ENCODE measurements around the gene TNS1. TPM values are rescaled to one million over a fixed set of nuclear protein-coding genes. Genes with fewer than 3 reads are reported as not detected.

Gene TNS1
- total RNA-seq, 1 donor from 2014 or later, result 7.9 TPM

GRCh38 chr2:217959723-217960122 is 43.1 kb downstream of the TNS1 start:
- H3K4me1 Mint-ChIP-seq (ENCODE audit: low read depth), result peaks cover 10% of the 10 kb centered on the region
- no peak for DNase-seq (ENCODE audit: low spot score, unreplicated experiment)
- peaks cover 15% of the 10 kb centered on the region for H3K27me3 Mint-ChIP-seq
- no peaks in the 10 kb centered on the region for H3K36me3 Mint-ChIP-seq (ENCODE audit: insufficient read depth)
- H3K4me3 Mint-ChIP-seq (ENCODE audit: low read depth), result no peak overlapping the region
- H3K27ac Mint-ChIP-seq, result no peak overlapping the region
- no peak for TF ChIP-seq CTCF (IDR thresholded peaks at IDR 0.05; ENCODE audit: unreplicated experiment)
- no peaks in the 10 kb centered on the region for H3K9me3 Mint-ChIP-seq (ENCODE audit: low read depth)

GRCh38 chr2:217958884-217959225 is 43.9 kb downstream of the TNS1 start:
- DNase-seq (ENCODE audit: low spot score, unreplicated experiment), result no peak
- H3K36me3 Mint-ChIP-seq (ENCODE audit: insufficient read depth), result no peaks in the 10 kb centered on the region
- peaks cover 15% of the 10 kb centered on the region for H3K27me3 Mint-ChIP-seq
- H3K27ac Mint-ChIP-seq, result no peak overlapping the region
- H3K4me1 Mint-ChIP-seq (ENCODE audit: low read depth), result peaks cover 7% of the 10 kb centered on the region
- TF ChIP-seq CTCF (IDR thresholded peaks at IDR 0.05; ENCODE audit: unreplicated experiment), result no peak
- no peaks in the 10 kb centered on the region for H3K9me3 Mint-ChIP-seq (ENCODE audit: low read depth)
- H3K4me3 Mint-ChIP-seq (ENCODE audit: low read depth), result no peak overlapping the region

- peaks cover 7% of the 10 kb centered on the region for H3K4me1 Mint-ChIP-seq (ENCODE audit: low read depth)
- no peaks in the 10 kb centered on the region for H3K36me3 Mint-ChIP-seq (ENCODE audit: insufficient read depth)
- no peak overlapping the region for H3K4me3 Mint-ChIP-seq (ENCODE audit: low read depth)
- peaks cover 15% of the 10 kb centered on the region for H3K27me3 Mint-ChIP-seq
- no peak for TF ChIP-seq CTCF (IDR thresholded peaks at IDR 0.05; ENCODE audit: unreplicated experiment)
- no peaks in the 10 kb centered on the region for H3K9me3 Mint-ChIP-seq (ENCODE audit: low read depth)
- H3K27ac Mint-ChIP-seq, result no peak overlapping the region
- DNase-seq (ENCODE audit: low spot score, unreplicated experiment), result no peak
These were observed 44.5 kb downstream of the TNS1 start for GRCh38 chr2:217958206-217958883.

GRCh38 chr2:217956586-217957457 is 46.0 kb downstream of the TNS1 start:
- H3K4me1 Mint-ChIP-seq (ENCODE audit: low read depth), result peaks cover 7% of the 10 kb centered on the region
- no peaks in the 10 kb centered on the region for H3K9me3 Mint-ChIP-seq (ENCODE audit: low read depth)
- peaks cover 11% of the 10 kb centered on the region for H3K27me3 Mint-ChIP-seq
- no peak for TF ChIP-seq CTCF (IDR thresholded peaks at IDR 0.05; ENCODE audit: unreplicated experiment)
- no peak for DNase-seq (ENCODE audit: low spot score, unreplicated experiment)
- no peak overlapping the region for H3K4me3 Mint-ChIP-seq (ENCODE audit: low read depth)
- H3K27ac Mint-ChIP-seq, result no peak overlapping the region
- no peaks in the 10 kb centered on the region for H3K36me3 Mint-ChIP-seq (ENCODE audit: insufficient read depth)

- Mint-ChIP-seq H3K4me1 (ENCODE audit: low read depth) (peaks cover 15% of the 10 kb centered on the region), H3K4me3 (ENCODE audit: low read depth) (no peak overlapping the region), H3K36me3 (ENCODE audit: insufficient read depth) (no peaks in the 10 kb centered on the region), H3K27me3 (peaks cover 19% of the 10 kb centered on the region), H3K27ac (no peak overlapping the region), H3K9me3 (ENCODE audit: low read depth) (no peaks in the 10 kb centered on the region)
- no peak for TF ChIP-seq CTCF (IDR thresholded peaks at IDR 0.05; ENCODE audit: unreplicated experiment)
- DNase-seq (ENCODE audit: low spot score, unreplicated experiment), result no peak
These were observed 46.8 kb downstream of the TNS1 start for GRCh38 chr2:217955881-217956493.
